ENCODE measurements around the gene NOTCH2.

NOTCH2 gene

GRCh38 chr1:119937198-119937597, 132.3 kb downstream of the NOTCH2 start:
- DNase-seq, result no peak

- no peak for DNase-seq
These were observed 133.5 kb downstream of the NOTCH2 start for GRCh38 chr1:119935915-119936314.

- no peak for DNase-seq
These were observed 134.1 kb downstream of the NOTCH2 start for GRCh38 chr1:119935373-119935772.

GRCh38 chr1:119933397-119933796, 136.1 kb downstream of the NOTCH2 start:
- DNase-seq, result no peak

GRCh38 chr1:119929643-119930315, 139.7 kb downstream of the NOTCH2 start:
- DNase-seq, result no peak

- no peak for DNase-seq
These were observed 142.9 kb downstream of the NOTCH2 start for GRCh38 chr1:119926553-119926952.

GRCh38 chr1:119924948-119925898, 144.2 kb downstream of the NOTCH2 start:
- no peak for DNase-seq

GRCh38 chr1:119920104-119920968, 149.1 kb downstream of the NOTCH2 start:
- no peak for DNase-seq

- DNase-seq, result no peak
These were observed 150.2 kb downstream of the NOTCH2 start for GRCh38 chr1:119919241-119919640.

GRCh38 chr1:119918301-119918700, 151.2 kb downstream of the NOTCH2 start:
- no peak for DNase-seq

GRCh38 chr1:119917304-119918055, 152.0 kb downstream of the NOTCH2 start:
- no peak for DNase-seq

GRCh38 chr1:119915517-119915916, 153.9 kb downstream of the NOTCH2 start:
- no peak for DNase-seq

- DNase-seq, result peak; percentile 11
These were observed 155.4 kb downstream of the NOTCH2 start for GRCh38 chr1:119914071-119914470.

- no peak for DNase-seq
These were observed 156.5 kb downstream of the NOTCH2 start for GRCh38 chr1:119912963-119913362.

GRCh38 chr1:119911775-119912174, 157.7 kb downstream of the NOTCH2 start:
- DNase-seq, result no peak

- no peak for DNase-seq
These were observed 158.8 kb downstream of the NOTCH2 start for GRCh38 chr1:119910618-119911017.

- DNase-seq, result no peak
These were observed 159.4 kb downstream of the NOTCH2 start for GRCh38 chr1:119909890-119910596.

GRCh38 chr1:119908661-119909060, 160.8 kb downstream of the NOTCH2 start:
- no peak for DNase-seq

GRCh38 chr1:119906927-119907652, 162.4 kb downstream of the NOTCH2 start:
- no peak for DNase-seq

- DNase-seq, result peak; percentile 8
These were observed 166.0 kb downstream of the NOTCH2 start for GRCh38 chr1:119903443-119903835.
